ENCODE results near the gene MCAM.

DNA sequence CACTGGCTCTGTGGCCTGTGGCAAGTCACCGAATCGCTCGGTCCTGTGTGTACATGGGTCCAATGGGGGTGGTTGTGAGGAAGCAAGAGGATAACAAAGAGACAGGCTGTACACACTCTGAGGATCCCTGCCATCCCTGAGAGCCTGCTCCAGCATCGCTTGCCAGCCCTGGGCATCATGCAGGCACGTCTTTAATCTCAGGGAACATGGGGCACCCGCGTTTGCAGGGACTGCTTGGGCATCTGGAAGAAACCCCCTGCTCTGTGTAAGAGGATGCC is 25.0 kb upstream of the MCAM start:
- no peak for TF ChIP-seq YY1 (IDR thresholded peaks at IDR 0.05; ENCODE audit: insufficient read depth, insufficient read length)
- no peak for TF ChIP-seq ZNF274 (IDR thresholded peaks at IDR 0.05; ENCODE audit: low read depth, low read length)
